Liver (tissue), 3 donors: ENCODE measurements around the gene BRINP3.

Experiments
- GABPA ChIP-seq, 2 donors: IDR thresholded peaks in 1 of 2; conservative IDR thresholded peaks in 1 of 2; 2 replicates each; pipeline ENCODE4 v1.6.1; 2016; ENCODE audit warnings: antibody characterized with exemption in 2 of 2, mild to moderate bottlenecking in 1 of 2, moderate library complexity in 1 of 2
- JUND ChIP-seq, 2 donors: IDR thresholded peaks; 2 replicates each; pipeline ENCODE4 v1.6.1; 2016; ENCODE audit warnings: antibody characterized with exemption in 2 of 2
- TAF1 ChIP-seq: conservative IDR thresholded peaks from 2 replicates; pipeline ENCODE4 v1.6.1; 2016; ENCODE audit warnings: antibody characterized with exemption, mild to moderate bottlenecking
- YY1 ChIP-seq: IDR thresholded peaks from 2 replicates; pipeline ENCODE4 v1.6.1; 2016; ENCODE audit warnings: antibody characterized with exemption, mild to moderate bottlenecking
- TF ChIP-seq, protein P1 (sequence below): fragments of 150-350 bp; IDR thresholded peaks from 2 replicates; pipeline ENCODE4 v1.5.1; 2017; ENCODE audit warnings: improper control_type of control experiment, low read depth, low read length; ENCODE audit not compliant: missing input control
- TF ChIP-seq, protein P2 (sequence below): IDR thresholded peaks from 2 replicates; pipeline ENCODE4 v1.6.1; 2016; ENCODE audit warnings: antibody characterized with exemption
- donor health status: healthy.
- donor health status: healthy.

DNA sequence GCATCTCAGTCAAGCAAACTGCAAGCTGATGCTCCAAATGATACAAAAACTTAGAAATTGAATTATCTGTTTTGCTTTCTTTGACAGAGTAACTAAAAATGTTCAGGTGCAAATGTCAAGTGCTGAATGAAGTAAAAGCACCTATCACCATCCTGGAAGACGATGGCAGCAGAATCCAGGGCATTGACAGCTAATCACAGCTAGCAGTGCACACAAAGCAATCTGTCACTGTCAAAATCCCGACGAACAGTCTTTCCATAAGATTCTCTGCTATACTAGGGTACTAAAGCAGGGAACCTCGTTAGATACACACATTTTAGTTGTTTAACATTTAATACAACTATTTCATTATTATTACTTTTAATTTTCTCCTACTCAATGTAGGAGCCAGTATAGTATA, 233.3 kb downstream of the BRINP3 start:
- no peak for TF ChIP-seq GABPA (IDR thresholded peaks at IDR 0.05 in 1 of 2, conservative IDR thresholded peaks at IDR 0.05 in 1 of 2)
- no peak for TF ChIP-seq JUND (IDR thresholded peaks at IDR 0.05)
- TF ChIP-seq, protein P1, sequence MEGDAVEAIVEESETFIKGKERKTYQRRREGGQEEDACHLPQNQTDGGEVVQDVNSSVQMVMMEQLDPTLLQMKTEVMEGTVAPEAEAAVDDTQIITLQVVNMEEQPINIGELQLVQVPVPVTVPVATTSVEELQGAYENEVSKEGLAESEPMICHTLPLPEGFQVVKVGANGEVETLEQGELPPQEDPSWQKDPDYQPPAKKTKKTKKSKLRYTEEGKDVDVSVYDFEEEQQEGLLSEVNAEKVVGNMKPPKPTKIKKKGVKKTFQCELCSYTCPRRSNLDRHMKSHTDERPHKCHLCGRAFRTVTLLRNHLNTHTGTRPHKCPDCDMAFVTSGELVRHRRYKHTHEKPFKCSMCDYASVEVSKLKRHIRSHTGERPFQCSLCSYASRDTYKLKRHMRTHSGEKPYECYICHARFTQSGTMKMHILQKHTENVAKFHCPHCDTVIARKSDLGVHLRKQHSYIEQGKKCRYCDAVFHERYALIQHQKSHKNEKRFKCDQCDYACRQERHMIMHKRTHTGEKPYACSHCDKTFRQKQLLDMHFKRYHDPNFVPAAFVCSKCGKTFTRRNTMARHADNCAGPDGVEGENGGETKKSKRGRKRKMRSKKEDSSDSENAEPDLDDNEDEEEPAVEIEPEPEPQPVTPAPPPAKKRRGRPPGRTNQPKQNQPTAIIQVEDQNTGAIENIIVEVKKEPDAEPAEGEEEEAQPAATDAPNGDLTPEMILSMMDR, result no peak
- no peak for TF ChIP-seq YY1
- TF ChIP-seq, protein P2, sequence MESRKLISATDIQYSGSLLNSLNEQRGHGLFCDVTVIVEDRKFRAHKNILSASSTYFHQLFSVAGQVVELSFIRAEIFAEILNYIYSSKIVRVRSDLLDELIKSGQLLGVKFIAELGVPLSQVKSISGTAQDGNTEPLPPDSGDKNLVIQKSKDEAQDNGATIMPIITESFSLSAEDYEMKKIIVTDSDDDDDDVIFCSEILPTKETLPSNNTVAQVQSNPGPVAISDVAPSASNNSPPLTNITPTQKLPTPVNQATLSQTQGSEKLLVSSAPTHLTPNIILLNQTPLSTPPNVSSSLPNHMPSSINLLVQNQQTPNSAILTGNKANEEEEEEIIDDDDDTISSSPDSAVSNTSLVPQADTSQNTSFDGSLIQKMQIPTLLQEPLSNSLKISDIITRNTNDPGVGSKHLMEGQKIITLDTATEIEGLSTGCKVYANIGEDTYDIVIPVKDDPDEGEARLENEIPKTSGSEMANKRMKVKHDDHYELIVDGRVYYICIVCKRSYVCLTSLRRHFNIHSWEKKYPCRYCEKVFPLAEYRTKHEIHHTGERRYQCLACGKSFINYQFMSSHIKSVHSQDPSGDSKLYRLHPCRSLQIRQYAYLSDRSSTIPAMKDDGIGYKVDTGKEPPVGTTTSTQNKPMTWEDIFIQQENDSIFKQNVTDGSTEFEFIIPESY, result no peak
- no peak for TF ChIP-seq TAF1
